Calu3 (cell line): ENCODE results near the gene BHLHE40. TPM values are rescaled to one million over a fixed set of nuclear protein-coding genes. Genes with fewer than 3 reads are reported as not detected.
A peak's percentile ranks its signal among the peaks of the same experiment; 100 is the strongest.

Experiments
- BruUV-seq: library from RNA; stranded (reverse); fragments of 400-500 nt; replicated peaks from 2 replicates; lab custom pipeline; 2021; lab: Mats Ljungman, UMichigan
- CTCF ChIA-PET: fragments of 300-600 bp; sonication (Branson Sonifier 250); formaldehyde crosslinking; loops from one replicate; lab custom pipeline; 2022; ENCODE audit warnings: antibody characterized with exemption; lab: Charles Lee
- DNase-seq: peaks from one replicate; pipeline ENCODE4 v3.0.0; 2022
- H3K27ac Mint-ChIP-seq: one replicate; pipeline ENCODE4 v1.8.0; 2022; ENCODE audit warnings: mixed read lengths; ENCODE audit not compliant: unreplicated experiment
- H3K27me3 Mint-ChIP-seq: one replicate; pipeline ENCODE4 v1.8.0; 2022; ENCODE audit warnings: mixed read lengths; ENCODE audit not compliant: unreplicated experiment
- H3K36me3 Mint-ChIP-seq: one replicate; pipeline ENCODE4 v1.8.0; 2022; ENCODE audit warnings: mild to moderate bottlenecking, moderate library complexity, mixed read lengths; ENCODE audit not compliant: insufficient read depth, unreplicated experiment
- H3K4me1 Mint-ChIP-seq: one replicate; pipeline ENCODE4 v1.8.0; 2022; ENCODE audit warnings: mild to moderate bottlenecking, low read depth, mixed read lengths; ENCODE audit not compliant: unreplicated experiment
- H3K4me3 Mint-ChIP-seq: one replicate; pipeline ENCODE4 v1.8.0; 2022; ENCODE audit warnings: mild to moderate bottlenecking, low read depth, moderate library complexity, mixed read lengths; ENCODE audit not compliant: unreplicated experiment
- H3K9me3 Mint-ChIP-seq: one replicate; pipeline ENCODE4 v1.8.0; 2022; ENCODE audit warnings: low read depth, mixed read lengths; ENCODE audit not compliant: unreplicated experiment
- intact Hi-C: fragments of 100-400 bp; cut with micrococcal nuclease; formaldehyde crosslinking; loops from one replicate; pipeline ENCODE4 v1.10.0; 2022; ENCODE audit not compliant: unreplicated experiment
- total RNA-seq: library from RNA; stranded (reverse); gene quantifications from 2 replicates; pipeline ENCODE4 v1.2.3, GENCODE V29; 2022
- TF ChIP-seq, protein P1 (sequence below): fragments of 200-600 bp; IDR thresholded peaks from one replicate; pipeline ENCODE4 v1.8.0; 2022; ENCODE audit warnings: antibody characterized with exemption; ENCODE audit not compliant: unreplicated experiment

Gene BHLHE40
- total RNA-seq, 1 experiment from 2014 or later = 71.9 TPM

DNA sequence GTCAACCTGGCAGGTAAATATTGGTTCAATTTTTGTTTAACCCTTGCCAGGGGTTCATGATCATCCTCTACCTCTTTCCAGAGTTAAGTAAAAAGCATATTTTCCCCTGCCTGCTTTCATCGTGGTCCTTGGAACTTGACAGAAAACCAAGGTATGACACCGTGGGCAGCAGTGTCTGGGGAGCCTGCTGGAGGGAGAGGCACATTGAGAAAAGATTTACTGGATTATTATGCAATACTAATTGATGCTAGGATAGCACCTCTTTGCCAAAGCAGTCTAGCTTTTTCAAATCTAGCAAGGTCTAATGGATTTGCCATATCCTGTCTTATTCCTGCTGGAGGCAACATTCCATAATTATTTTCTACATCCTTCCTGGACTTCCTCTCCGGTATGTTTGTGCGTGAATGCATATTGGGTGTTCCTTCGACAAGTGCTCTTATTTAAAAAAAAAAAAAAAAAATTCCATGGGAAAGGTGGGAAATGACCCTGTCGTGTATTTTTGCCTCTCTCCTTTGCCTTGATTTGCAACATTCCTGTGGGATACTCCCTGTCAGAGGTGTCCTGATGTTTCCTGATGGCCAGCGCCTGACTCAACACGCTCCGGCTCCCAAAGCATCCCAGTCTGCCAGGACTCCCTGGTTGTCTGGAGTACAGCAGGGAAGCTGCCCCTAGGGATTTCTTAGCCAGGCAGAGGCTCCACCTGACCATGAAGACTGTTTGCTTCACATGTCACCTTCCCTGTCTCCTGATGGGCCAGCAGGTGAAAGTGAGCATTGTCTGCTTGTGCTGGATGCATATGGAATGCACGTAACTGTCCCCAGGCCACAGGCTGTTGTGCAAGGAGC is 6.3 kb downstream of the BHLHE40 start:
- Mint-ChIP-seq H3K4me3 (peak overlapping the region; percentile 76), H3K36me3 (peaks cover 66% of the 10 kb centered on the region), H3K9me3 (no peaks in the 10 kb centered on the region), H3K27me3 (no peaks in the 10 kb centered on the region), H3K27ac (peak overlapping the region; percentile 97), H3K4me1 (peaks cover 34% of the 10 kb centered on the region)
- intact Hi-C loops = loop anchor here (1.0 kb wide), 1 partner anchor 38 kb away; no protein-coding TSS in a partner anchor
- TF ChIP-seq, protein P1, sequence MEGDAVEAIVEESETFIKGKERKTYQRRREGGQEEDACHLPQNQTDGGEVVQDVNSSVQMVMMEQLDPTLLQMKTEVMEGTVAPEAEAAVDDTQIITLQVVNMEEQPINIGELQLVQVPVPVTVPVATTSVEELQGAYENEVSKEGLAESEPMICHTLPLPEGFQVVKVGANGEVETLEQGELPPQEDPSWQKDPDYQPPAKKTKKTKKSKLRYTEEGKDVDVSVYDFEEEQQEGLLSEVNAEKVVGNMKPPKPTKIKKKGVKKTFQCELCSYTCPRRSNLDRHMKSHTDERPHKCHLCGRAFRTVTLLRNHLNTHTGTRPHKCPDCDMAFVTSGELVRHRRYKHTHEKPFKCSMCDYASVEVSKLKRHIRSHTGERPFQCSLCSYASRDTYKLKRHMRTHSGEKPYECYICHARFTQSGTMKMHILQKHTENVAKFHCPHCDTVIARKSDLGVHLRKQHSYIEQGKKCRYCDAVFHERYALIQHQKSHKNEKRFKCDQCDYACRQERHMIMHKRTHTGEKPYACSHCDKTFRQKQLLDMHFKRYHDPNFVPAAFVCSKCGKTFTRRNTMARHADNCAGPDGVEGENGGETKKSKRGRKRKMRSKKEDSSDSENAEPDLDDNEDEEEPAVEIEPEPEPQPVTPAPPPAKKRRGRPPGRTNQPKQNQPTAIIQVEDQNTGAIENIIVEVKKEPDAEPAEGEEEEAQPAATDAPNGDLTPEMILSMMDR = no peak
- DNase-seq = no peak
- BruUV-seq = no TSS peak
- CTCF ChIA-PET = interaction anchor here (0.6 to 2.8 kb wide), 11 partner anchors 8 to 233 kb away, joined by 3 to 13 read pairs (median 3); no protein-coding TSS in a partner anchor

- Mint-ChIP-seq H3K4me3 (peak overlapping the region; percentile 76), H3K27ac (peak overlapping the region; percentile 97), H3K9me3 (no peaks in the 10 kb centered on the region), H3K36me3 (peaks cover 59% of the 10 kb centered on the region), H3K27me3 (no peaks in the 10 kb centered on the region), H3K4me1 (peaks cover 34% of the 10 kb centered on the region)
- TF ChIP-seq, protein P1 = no peak
- CTCF ChIA-PET = interaction anchor here (0.7 to 2.8 kb wide), 9 partner anchors 9 to 275 kb away, joined by 3 to 13 read pairs (median 3); no protein-coding TSS in a partner anchor
- DNase-seq = no peak
- intact Hi-C loops = loop anchor here (1.0 kb wide), 1 partner anchor 37 kb away; no protein-coding TSS in a partner anchor
- TSS peak; percentile 72 for BruUV-seq
Observed at GRCh38 chr3:4986175-4986781, 7.0 kb downstream of the BHLHE40 start.

DNA sequence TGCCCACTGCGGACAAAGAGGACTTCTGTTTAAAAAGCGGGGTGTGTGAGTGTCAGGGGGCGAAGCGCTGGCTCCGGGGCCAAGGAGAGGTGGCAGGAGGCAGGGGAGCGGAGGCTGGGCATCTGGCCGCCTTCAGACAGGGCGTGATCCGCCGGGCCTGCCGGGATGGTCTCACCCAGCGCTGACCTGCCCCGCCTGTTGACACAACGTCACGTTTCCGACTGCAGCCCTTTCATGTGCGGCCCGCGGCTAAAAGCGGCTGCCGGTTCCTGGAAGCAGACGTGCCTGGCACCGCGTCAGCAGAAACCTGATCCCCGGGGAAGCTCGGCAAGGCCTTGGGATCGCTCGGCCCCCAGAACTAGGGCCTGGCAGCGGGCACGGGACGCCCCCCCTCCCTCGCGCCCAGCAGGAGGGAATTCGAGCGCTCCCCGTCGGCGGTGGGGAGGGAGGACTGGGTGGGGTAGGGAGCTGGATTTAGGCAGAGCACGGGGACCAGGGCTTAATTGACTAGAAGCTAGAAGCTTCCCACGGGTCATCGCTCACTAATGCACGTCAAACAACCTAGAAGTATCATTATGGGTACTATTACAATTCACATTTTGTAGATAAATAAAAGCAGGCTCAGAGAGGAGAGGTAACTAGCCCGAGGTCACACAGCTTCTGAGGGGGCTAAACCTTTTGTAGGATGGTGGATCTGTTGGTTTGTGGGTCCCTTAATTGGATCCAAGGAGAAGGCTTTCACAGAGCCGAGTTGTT is 7.7 kb downstream of the BHLHE40 start:
- TF ChIP-seq, protein P1 = no peak
- intact Hi-C loops = loop anchor here (1.0 kb wide), 1 partner anchor 36 kb away; no protein-coding TSS in a partner anchor
- H3K27ac Mint-ChIP-seq = peak overlapping the region; percentile 97
- no peaks in the 10 kb centered on the region for H3K9me3 Mint-ChIP-seq
- H3K4me1 Mint-ChIP-seq = peaks cover 34% of the 10 kb centered on the region
- no peaks in the 10 kb centered on the region for H3K27me3 Mint-ChIP-seq
- peaks cover 52% of the 10 kb centered on the region for H3K36me3 Mint-ChIP-seq
- DNase-seq = peak; percentile 97
- H3K4me3 Mint-ChIP-seq = peak overlapping the region; percentile 76
- BruUV-seq = no TSS peak
- CTCF ChIA-PET = interaction anchor here (0.7 to 2.8 kb wide), 8 partner anchors 9 to 276 kb away, joined by 3 to 13 read pairs (median 3); no protein-coding TSS in a partner anchor
